B cell (primary cell): Measurements from ENCODE around the gene KRTAP20-4.

Source experiments
- CTCF ChIP-seq: fragments of 200-600 bp; IDR thresholded peaks from one replicate; pipeline ENCODE4 v1.8.0; 2022; ENCODE audit warnings: antibody characterized with exemption, mild to moderate bottlenecking
- EZH2 ChIP-seq: IDR thresholded peaks from 2 replicates; pipeline ENCODE4 v1.6.1; 2012; ENCODE audit warnings: borderline replicate concordance, low read depth, mild to moderate bottlenecking, moderate library complexity, low read length; ENCODE audit not compliant: insufficient read depth, poor library complexity, severe bottlenecking

- TF ChIP-seq EZH2 (no peak), CTCF (no peak)
These were observed 5.2 kb downstream of the KRTAP20-4 start for GRCh38 chr21:30625449-30626165.
